ENCODE data around the gene LRRK1.
"Not testable (repeated sequence)": the region's sequence is repeated elsewhere in the genome, so short reads cannot be mapped to it uniquely, and the experiment has no call there.

The LRRK1 gene

GRCh38 chr15:101070502-101071273 lies 151.5 kb downstream of the LRRK1 start:
- peak; percentile 84 for DNase-seq (ENCODE audit: low read depth)

DNA sequence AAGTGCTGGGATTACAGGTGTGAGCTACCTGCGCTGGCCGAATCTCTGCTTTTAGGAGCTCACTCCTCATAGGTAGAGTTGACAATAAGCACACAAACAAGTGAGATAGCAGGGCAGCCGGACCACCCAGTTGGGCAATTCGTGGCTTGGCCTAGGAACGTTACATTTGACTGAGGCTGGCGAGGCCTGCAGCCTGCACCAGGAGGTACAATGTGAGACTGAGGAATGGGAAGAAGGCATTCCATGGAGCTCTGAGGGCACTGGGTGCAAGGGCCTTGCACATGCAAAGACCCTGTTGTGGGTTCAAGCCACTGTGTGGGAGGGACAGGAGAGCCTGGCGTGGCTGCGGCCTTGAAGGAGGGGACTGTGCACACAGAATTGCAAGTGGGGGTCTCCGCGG lies 152.5 kb downstream of the LRRK1 start:
- no peak for DNase-seq (ENCODE audit: low read depth)

- DNase-seq (ENCODE audit: low read depth), result not testable (repeated sequence)
Observed at GRCh38 chr15:101072235-101072634, 153.1 kb downstream of the LRRK1 start.

DNA sequence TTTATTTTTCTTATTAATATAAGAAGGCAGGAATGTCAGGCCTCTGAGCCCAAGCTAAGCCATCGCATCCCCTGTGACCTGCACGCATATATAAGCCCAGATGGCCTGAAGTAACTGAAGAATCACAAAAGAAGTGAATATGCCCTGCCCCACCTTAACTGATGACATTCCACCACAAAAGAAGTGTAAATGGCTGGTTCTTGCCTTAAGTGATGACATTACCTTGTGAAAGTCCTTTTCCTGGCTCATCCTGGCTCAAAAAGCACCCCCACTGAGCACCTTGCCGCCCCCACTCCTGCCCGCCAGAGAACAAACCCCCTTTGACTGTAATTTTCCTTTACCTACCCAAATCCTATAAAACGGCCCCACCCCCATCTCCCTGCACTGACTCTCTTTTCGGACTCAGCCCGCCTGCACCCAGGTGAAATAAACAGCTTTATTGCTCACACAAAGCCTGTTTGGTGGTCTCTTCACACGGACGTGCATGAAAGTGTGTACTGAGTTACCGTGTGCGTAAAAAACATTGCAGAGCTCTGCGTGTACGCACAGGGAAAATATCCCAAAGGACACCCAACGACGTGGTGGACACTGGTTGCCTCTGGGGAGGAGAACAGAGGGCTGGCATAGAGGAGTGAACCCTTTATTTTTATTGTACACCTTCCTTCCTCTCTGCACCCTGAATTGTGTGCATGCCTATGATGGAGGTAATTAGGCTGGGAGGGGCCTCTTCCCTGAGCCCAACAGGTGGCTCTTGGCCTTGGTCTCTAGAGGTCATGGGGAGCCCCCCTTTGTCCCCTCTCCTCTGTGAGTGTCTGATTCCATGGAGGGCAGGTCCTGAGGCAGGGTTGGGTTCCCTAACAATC lies 158.9 kb downstream of the LRRK1 start:
- DNase-seq (ENCODE audit: low read depth), result not testable (repeated sequence)

DNA sequence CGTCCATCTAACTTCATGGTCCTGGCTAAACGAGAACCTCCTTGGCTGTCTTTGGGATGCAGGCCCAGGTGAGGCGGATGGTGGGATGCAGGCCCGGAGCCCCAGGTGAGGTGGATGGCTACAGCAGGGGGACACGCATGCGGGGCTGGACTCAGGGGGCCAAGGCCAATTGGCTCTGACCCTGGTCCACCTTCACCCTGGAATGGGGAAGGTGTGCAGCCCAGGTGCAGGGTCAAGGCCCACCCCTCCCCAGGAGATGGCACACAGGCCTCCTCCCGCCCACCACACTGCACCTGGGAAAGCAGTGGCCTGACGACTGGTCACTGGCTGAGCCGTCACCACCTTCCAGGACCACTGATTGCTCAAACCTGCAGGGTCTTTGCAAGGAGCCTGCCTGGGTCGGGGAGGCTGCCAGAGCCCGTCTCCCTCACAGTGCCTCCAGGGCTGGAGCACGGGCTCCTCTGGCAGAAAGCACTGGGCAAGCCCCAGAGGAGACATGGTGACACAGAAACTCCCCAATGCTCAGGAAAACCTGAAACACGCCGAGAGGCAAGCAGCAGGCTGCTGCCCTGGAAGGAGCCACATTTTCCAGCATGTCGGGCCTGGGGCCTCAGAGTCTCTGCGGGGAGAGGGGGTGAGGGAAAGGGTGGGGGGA lies 159.6 kb downstream of the LRRK1 start:
- no peak for DNase-seq (ENCODE audit: low read depth)

DNA sequence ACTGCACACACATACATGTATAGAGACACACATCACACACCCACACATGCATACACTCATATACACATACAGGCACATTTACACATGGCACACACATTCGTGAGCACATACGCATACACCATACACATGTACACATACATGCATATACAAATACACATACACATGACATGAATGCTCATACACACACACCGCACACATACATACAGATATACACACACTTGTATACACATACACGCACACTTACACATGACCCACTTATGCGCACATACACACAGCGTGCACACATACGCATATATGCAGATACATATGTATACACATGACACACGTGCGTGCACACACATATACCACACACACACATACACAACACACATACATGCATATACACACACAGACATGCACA lies 162.7 kb downstream of the LRRK1 start:
- no peak for DNase-seq (ENCODE audit: low read depth)

- no peak for DNase-seq (ENCODE audit: low read depth)
Observed at GRCh38 chr15:101083336-101084045, 164.3 kb downstream of the LRRK1 start.

GRCh38 chr15:101084801-101085200 lies 165.6 kb downstream of the LRRK1 start:
- DNase-seq (ENCODE audit: low read depth), result no peak

- DNase-seq (ENCODE audit: low read depth), result no peak
Observed at GRCh38 chr15:101085311-101085700, 166.1 kb downstream of the LRRK1 start.

GRCh38 chr15:101086394-101087171 lies 167.4 kb downstream of the LRRK1 start:
- no peak for DNase-seq (ENCODE audit: low read depth)

GRCh38 chr15:101087172-101087769 lies 168.1 kb downstream of the LRRK1 start:
- DNase-seq (ENCODE audit: low read depth), result no peak

GRCh38 chr15:101088271-101088670 lies 169.1 kb downstream of the LRRK1 start:
- DNase-seq (ENCODE audit: low read depth), result no peak

DNA sequence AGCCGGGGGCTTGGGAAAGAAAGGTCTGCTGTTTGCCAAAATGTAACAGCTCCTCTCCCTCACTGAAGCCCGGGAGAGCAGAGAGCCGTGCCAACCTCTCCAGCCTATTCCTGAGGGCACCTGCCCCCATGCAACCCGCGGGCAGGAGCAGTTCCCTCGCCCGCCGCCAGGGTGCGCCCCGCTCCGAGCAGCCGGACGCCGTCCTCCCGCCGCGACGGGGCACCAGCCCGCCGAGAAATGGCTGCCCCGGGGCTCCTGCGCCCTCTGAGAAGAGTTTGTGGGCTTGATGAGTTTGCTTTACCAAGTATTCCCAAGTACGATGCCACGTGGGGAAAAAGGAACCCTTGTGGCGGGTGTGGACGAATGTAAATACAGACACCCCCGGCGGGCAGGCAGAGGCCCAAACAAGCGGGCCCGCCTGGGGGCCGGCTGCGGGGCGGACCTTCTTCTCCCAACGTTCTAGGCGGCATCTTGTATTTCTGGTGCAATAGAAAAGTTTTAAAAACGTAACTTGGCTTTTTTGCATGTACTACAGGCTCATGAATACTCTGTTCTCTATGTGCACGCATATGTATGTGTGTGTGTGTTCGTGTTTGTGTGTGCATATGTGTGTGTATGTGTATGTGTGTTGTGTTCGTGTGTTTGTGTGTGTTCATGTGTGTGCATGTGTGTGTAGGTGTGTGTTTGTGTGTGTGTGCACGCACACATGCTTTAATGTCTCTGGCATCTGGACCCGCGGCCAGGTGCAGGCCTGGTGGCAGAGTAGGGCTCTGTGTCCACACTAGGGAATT lies 169.8 kb downstream of the LRRK1 start:
- no peak for DNase-seq (ENCODE audit: low read depth)

- DNase-seq (ENCODE audit: low read depth), result no peak
Observed at GRCh38 chr15:101089579-101090427, 170.6 kb downstream of the LRRK1 start.

DNA sequence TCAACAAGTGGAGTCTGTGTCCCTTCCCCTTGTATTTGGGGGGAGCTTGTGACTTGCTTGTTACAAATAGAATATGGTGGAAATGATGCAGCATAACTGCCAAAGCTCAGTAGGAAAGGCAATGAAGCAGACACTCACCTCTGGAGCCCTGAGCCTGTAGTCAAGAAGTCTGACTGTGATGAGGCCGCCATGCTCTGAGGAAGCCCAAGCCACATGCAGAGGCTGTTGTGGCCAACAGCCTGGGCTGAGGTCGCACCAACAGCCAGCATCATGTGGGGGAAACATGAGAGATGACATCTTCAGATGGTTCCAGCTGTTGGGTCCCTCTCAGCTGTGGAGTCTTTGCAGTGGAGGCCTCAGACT lies 171.3 kb downstream of the LRRK1 start:
- no peak for DNase-seq (ENCODE audit: low read depth)

GRCh38 chr15:101091080-101092017 lies 172.2 kb downstream of the LRRK1 start:
- peak; percentile 78 for DNase-seq (ENCODE audit: low read depth)

DNA sequence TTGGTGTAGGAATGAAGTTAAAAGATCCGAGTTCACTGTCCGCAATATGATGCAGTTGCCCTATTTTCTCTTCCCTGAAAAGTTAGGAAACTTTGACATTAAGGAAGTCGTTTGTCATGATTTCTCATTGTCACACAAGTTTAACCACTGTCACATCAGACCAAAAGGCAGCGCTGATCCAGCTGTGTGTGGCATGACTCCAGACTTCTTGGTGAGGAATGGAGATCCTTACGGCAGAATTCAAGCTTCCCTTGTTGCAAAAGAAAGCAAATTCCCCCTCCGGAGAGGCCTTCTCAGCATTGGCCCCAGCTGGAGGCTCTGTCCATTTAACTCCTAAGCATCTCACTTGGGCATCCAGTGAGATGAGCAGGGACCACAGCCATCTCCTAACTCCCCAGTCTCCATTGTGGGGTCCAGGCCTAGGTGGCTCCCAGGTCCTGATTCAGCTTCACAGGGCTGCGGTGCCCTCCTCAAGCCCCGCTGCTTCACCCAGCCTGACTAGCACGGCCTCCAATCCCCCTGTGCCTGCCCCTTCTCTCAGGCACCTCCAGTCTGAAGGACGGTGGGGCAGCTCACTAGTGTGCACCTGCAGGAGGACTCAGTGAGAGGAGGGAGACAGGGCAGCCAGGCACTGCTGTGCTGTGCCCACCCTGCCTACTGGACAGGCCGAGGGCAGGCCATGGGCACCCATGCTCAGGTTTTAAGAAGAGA lies 173.2 kb downstream of the LRRK1 start:
- no peak for DNase-seq (ENCODE audit: low read depth)

GRCh38 chr15:101092867-101093202 lies 173.7 kb downstream of the LRRK1 start:
- DNase-seq (ENCODE audit: low read depth), result no peak

Measured in stromal cell of bone marrow (primary cell).